Measurements from ENCODE around the gene SDHC.

SDHC gene

GRCh38 chr1:161350671-161351070 lies 36.5 kb downstream of the SDHC start:
- Histone ChIP-seq H3K36me3 (ENCODE audit: control insufficient read depth in 2 of 2, insufficient read depth in 1 of 2, low read length in 2 of 2) (peaks cover 8 to 43% of the 10 kb centered on the region in 2 experiments; a peak in 2 of 3 replicates), H3K4me3 (ENCODE audit: low read depth, low read length) (no peak overlapping the region), H3K4me1 (ENCODE audit: control insufficient read depth, insufficient read depth, low read length) (no peaks in the 10 kb centered on the region), H3K9me3 (ENCODE audit: control insufficient read depth, insufficient read depth, low read depth, low read length) (no peaks in the 10 kb centered on the region), H3K27ac (ENCODE audit: extremely low read depth, low read depth, low read length) (no peak overlapping the region)
- ChIA-PET POLR2A (no interaction called here), CTCF (interaction anchor here (0.6 kb wide), 1 partner anchor 559 kb away, joined by 3 read pairs; no protein-coding TSS in a partner anchor)
- TF ChIP-seq ZBTB10 (tag by site-specific recombination; IDR thresholded peaks at IDR 0.05): no peak
- TF ChIP-seq ZNF398 (tag by site-specific recombination; IDR thresholded peaks at IDR 0.05): no peak
- TF ChIP-seq ZXDB (tag by site-specific recombination; IDR thresholded peaks at IDR 0.05): no peak
- no peak for TF ChIP-seq HOXA7 (CRISPR knock-in tag; IDR thresholded peaks at IDR 0.05; ENCODE audit: borderline replicate concordance)
- no peak for TF ChIP-seq ZSCAN18 (tag by site-specific recombination; IDR thresholded peaks at IDR 0.05)
- TF ChIP-seq ZNF239 (tag by site-specific recombination; IDR thresholded peaks at IDR 0.05): no peak
- no peak for TF ChIP-seq ZNF18 (tag by site-specific recombination; IDR thresholded peaks at IDR 0.05)
- TF ChIP-seq SP2 (tag by site-specific recombination; IDR thresholded peaks at IDR 0.05): no peak
- TF ChIP-seq ZNF501 (tag by site-specific recombination; IDR thresholded peaks at IDR 0.05): no peak
- no peak for TF ChIP-seq ZNF514 (tag by site-specific recombination; IDR thresholded peaks at IDR 0.05)
- no peak for TF ChIP-seq ZNF202 (tag by site-specific recombination; IDR thresholded peaks at IDR 0.05; ENCODE audit: borderline replicate concordance)

- no peak overlapping the region for H3K27ac ChIP-seq (ENCODE audit: extremely low read depth, low read depth, low read length)
- H3K9me3 ChIP-seq (ENCODE audit: control insufficient read depth, insufficient read depth, low read depth, low read length): no peaks in the 10 kb centered on the region
- ChIA-PET CTCF (interaction anchor here (0.6 kb wide), 1 partner anchor 27 kb away, joined by 4 read pairs; no protein-coding TSS in a partner anchor), POLR2A (no interaction called here)
- no peak overlapping the region for H3K4me3 ChIP-seq (ENCODE audit: low read depth, low read length)
- H3K36me3 ChIP-seq (ENCODE audit: control insufficient read depth in 2 of 2, insufficient read depth in 1 of 2, low read length in 2 of 2): peaks cover 6 to 42% of the 10 kb centered on the region in 2 experiments; a peak in 2 of 3 replicates
- no peaks in the 10 kb centered on the region for H3K4me1 ChIP-seq (ENCODE audit: control insufficient read depth, insufficient read depth, low read length)
- TF ChIP-seq ZNF214 (tag by site-specific recombination; IDR thresholded peaks at IDR 0.05; ENCODE audit: borderline replicate concordance): no peak
- no peak for TF ChIP-seq ATF2 (tag by site-specific recombination; IDR thresholded peaks at IDR 0.05; ENCODE audit: low read depth)
- no peak for TF ChIP-seq TRIM28 (IDR thresholded peaks at IDR 0.05; ENCODE audit: borderline replicate concordance, low read length)
- TF ChIP-seq ZNF23 (tag by site-specific recombination; IDR thresholded peaks at IDR 0.05; ENCODE audit: borderline replicate concordance): no peak
- TF ChIP-seq ZNF792 (tag by site-specific recombination; IDR thresholded peaks at IDR 0.05): no peak
- no peak for TF ChIP-seq PATZ1 (tag by site-specific recombination; IDR thresholded peaks at IDR 0.05)
- no peak for TF ChIP-seq ZNF704 (tag by site-specific recombination; IDR thresholded peaks at IDR 0.05)
- TF ChIP-seq ZNF366 (tag by site-specific recombination; conservative IDR thresholded peaks at IDR 0.05): no peak
- no peak for TF ChIP-seq ZSCAN23 (tag by site-specific recombination; IDR thresholded peaks at IDR 0.05)
- TF ChIP-seq ZNF184 (tag by site-specific recombination; IDR thresholded peaks at IDR 0.05): no peak
- TF ChIP-seq ZNF501 (tag by site-specific recombination; IDR thresholded peaks at IDR 0.05): no peak
- TF ChIP-seq ZNF600 (tag by site-specific recombination; IDR thresholded peaks at IDR 0.05): no peak
- no peak for TF ChIP-seq SCRT2 (tag by site-specific recombination; IDR thresholded peaks at IDR 0.05)
- no peak for TF ChIP-seq ZNF350 (tag by site-specific recombination; IDR thresholded peaks at IDR 0.05)
Observed at GRCh38 chr1:161351482-161351881, 37.3 kb downstream of the SDHC start.
